D721Med (cell line): Measurements from ENCODE around the gene ERC2.

Source experiments
- DNase-seq: peaks from one replicate; pipeline ENCODE4 v3.0.0; 2011; ENCODE audit warnings: low spot score; ENCODE audit not compliant: insufficient read length
- FAIRE-seq: peaks from 2 replicates; lab custom pipeline; 2011; peaks lifted over from hg19 to GRCh38; lab: Jason Lieb, UNC
- TF ChIP-seq, protein P1 (sequence below): IDR thresholded peaks from 2 replicates; pipeline ENCODE4 v1.5.1; 2012; ENCODE audit warnings: mild to moderate bottlenecking, control low read depth; ENCODE audit not compliant: insufficient read depth; ENCODE audit errors: missing control alignments

The ERC2 gene

GRCh38 chr3:55467099-55467498 is 1001.2 kb downstream of the ERC2 start:
- FAIRE-seq (no peak), DNase-seq (no peak)
- TF ChIP-seq, protein P1, sequence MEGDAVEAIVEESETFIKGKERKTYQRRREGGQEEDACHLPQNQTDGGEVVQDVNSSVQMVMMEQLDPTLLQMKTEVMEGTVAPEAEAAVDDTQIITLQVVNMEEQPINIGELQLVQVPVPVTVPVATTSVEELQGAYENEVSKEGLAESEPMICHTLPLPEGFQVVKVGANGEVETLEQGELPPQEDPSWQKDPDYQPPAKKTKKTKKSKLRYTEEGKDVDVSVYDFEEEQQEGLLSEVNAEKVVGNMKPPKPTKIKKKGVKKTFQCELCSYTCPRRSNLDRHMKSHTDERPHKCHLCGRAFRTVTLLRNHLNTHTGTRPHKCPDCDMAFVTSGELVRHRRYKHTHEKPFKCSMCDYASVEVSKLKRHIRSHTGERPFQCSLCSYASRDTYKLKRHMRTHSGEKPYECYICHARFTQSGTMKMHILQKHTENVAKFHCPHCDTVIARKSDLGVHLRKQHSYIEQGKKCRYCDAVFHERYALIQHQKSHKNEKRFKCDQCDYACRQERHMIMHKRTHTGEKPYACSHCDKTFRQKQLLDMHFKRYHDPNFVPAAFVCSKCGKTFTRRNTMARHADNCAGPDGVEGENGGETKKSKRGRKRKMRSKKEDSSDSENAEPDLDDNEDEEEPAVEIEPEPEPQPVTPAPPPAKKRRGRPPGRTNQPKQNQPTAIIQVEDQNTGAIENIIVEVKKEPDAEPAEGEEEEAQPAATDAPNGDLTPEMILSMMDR = no peak

DNA sequence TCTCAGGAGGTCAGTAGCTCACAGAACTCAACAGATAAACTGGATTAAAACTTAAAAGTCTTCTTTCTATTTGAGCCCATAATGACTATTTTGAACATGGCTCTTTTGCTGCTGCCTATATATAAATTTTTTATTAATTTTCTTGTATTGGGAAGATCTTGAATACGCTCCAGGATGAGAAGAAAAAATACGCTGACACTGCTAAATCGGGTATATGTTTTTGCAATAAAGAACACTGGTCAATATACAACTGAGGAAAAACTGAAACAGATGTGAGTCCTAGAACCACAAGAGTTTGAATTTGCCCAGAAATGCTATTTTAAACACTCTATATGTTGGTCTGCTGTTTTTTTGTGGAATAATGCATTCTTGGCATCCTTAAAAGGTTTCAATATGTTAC is 1001.7 kb downstream of the ERC2 start:
- FAIRE-seq = no peak
- TF ChIP-seq, protein P1 = no peak
- no peak for DNase-seq

DNA sequence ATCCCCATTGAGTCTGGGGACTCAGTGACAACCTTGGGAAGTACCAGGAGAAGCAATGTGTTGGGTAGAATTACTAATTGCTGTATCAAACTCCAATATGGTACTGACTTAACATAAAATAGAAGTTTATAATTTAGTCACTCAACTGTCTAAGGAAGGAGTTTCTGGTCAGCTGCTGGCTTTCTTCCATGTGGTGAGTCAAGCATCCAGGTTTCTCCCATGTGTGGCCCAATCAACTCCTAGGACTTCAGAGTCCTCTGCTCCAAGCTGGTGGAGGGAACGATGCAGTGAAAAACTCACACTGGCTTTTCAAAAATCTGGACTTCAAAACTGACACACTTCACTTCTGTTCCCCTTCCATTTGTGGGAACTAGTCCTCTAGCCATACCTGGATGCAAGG is 1006.4 kb downstream of the ERC2 start:
- TF ChIP-seq, protein P1 = no peak
- DNase-seq (no peak), FAIRE-seq (no peak)

- FAIRE-seq = no peak
- TF ChIP-seq, protein P1 = no peak
- no peak for DNase-seq
Measured at GRCh38 chr3:55459838-55460237, 1008.4 kb downstream of the ERC2 start.
